Peyer's patch (tissue), 4 donors: Measurements from ENCODE around the gene DCLK1.

Experiments
- CTCF ChIP-seq, 6 experiments: fragments of 450-650 bp in 4 of 6; fragments of 200-600 bp in 2 of 6; sonication (generic) in 1 of 6; IDR thresholded peaks; one replicate each; pipeline ENCODE4 v1.5.1; 2017 to 2019; ENCODE audit warnings: antibody characterized with exemption in 6 of 6, mild to moderate bottlenecking in 3 of 6, moderate library complexity in 1 of 6
- POLR2A ChIP-seq, 2 donors: fragments of 450-650 bp; IDR thresholded peaks; one replicate each; pipeline ENCODE4 v1.5.1; 2017; ENCODE audit warnings: antibody characterized with exemption in 2 of 2, mild to moderate bottlenecking in 2 of 2, moderate library complexity in 2 of 2

DNA sequence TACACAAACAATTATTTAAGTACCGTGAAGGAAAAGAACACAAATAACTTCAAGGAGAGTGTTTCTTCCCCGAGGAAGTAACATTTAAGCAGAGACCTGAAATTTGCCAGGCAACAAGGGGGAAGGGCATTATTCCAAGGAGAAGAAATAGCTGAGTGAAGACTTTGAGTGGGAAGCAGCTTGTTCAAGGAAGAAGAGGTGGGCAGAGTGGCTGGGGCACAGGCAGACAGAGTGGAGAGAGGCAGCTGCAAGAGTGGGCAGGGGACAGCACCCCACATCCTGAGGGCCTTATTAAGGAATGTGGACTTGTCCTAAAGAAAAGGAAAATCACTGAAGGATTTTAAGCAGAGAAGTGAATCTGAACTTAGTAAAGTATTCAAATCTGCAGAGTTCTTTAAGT, 4.7 kb upstream of the DCLK1 start:
- TF ChIP-seq CTCF (IDR thresholded peaks at IDR 0.05) (no peak), POLR2A (IDR thresholded peaks at IDR 0.05) (no peak)
